SKM-1 (cell line): ENCODE data around the gene SLC25A29.
"Not testable (repeated sequence)": the region's sequence is repeated elsewhere in the genome, so short reads cannot be mapped to it uniquely, and the experiment has no call there.

ENCODE experiments used
- DNase-seq: peaks from one replicate; lab custom pipeline; 2025; ENCODE audit not compliant: unreplicated experiment; lab: John Stamatoyannopoulos, UW

Gene SLC25A29, protein sequence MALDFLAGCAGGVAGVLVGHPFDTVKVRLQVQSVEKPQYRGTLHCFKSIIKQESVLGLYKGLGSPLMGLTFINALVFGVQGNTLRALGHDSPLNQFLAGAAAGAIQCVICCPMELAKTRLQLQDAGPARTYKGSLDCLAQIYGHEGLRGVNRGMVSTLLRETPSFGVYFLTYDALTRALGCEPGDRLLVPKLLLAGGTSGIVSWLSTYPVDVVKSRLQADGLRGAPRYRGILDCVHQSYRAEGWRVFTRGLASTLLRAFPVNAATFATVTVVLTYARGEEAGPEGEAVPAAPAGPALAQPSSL

DNA sequence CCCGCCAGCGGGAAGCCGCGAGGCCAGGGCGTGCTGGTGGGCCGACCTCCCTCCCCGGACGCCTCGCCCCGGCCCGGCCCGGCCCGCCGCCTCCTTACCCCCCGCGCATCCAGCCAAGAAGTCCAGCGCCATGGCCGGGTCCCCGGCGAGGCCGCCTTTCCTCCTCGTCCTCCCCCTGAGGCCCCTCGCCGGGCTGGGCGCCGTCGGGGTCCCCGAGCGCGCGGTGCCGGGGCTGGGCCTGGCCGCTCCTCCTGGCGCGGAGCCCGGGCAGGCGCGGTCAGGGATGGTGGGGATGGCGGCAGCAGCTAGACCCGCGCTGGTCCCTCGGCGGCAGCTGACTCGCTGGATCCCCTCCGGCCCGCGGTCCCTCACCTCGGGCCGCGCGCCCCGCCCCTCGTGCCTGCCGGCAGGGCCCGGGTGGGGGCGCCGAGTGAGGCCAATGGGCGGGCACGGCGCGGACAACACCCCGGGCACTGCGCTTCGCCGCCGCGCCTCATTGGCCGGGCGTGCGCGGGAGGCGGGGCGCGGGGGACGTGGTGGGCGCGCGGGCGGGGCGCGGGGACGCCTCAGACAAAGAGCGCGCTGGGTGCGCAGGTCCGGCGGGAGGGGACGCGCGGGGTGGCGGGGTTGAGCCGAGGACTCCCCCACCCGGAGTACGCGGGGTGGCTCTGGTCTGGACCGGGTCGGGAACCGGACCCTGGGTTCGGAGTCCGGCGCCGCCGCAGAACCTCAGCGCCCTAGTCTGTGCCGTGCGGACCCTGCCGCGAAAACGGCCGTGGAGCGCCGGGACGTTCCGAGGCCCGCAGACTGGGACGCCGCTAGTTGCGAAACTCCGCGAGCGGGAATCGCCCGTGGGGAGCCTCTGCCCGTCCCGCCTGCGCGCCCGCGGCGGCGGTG, at the start of gene SLC25A29:
Gene SLC25A29, minus strand, starts transcription at position 344 of the 897 bp plus-strand sequence. Its CDS starts 212 bp downstream, at position 132.
- peak; percentile 36 for DNase-seq

DNA sequence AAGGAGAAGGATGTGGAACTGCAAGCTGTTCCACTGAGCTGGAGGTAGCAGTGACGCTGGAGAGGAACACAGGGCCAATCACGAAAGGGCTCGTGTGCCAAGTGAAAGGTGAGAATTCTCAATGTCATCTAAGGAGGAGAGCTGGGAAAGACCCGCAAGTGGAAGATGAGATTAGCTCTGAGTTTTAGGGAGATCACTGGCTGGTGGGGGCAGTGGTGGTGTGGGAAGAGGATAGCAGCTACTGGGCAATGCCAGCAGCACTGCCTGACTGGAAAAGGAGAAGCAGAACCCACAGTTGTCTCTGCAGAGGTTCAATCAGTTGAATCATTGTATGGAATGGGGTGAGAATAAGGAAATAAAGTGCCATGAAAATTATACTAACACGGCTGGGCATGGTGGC, 44.7 kb upstream of the SLC25A29 start:
- DNase-seq = no peak

GRCh38 chr14:100350276-100350926, 44.2 kb upstream of the SLC25A29 start:
- no peak for DNase-seq

- DNase-seq = no peak
Measured at GRCh38 chr14:100348784-100349685, 42.8 kb upstream of the SLC25A29 start.

DNA sequence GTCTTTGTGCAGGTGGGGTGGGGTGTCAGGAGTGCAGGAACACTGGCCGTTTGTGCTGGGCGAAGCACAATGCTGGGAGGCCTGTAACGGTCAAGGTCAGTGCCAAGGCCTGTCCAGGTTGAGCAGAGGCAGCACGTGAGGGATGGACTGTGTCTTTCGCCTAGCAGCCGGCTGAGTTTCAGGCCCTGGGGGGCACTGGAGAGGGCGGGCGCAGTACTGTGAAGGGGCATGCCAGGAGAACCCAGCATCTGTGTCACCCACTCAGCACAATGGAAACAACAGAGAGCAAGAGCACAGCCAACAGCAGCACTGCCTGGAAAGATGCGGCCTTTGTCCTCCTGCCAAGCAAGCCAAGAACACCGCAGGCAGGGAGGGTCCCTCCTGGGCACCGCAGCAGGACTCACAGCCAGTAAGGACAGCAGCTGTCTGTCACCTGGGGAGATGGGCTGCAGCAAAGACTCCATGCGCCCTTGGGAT, 42.0 kb upstream of the SLC25A29 start:
- DNase-seq = no peak

DNA sequence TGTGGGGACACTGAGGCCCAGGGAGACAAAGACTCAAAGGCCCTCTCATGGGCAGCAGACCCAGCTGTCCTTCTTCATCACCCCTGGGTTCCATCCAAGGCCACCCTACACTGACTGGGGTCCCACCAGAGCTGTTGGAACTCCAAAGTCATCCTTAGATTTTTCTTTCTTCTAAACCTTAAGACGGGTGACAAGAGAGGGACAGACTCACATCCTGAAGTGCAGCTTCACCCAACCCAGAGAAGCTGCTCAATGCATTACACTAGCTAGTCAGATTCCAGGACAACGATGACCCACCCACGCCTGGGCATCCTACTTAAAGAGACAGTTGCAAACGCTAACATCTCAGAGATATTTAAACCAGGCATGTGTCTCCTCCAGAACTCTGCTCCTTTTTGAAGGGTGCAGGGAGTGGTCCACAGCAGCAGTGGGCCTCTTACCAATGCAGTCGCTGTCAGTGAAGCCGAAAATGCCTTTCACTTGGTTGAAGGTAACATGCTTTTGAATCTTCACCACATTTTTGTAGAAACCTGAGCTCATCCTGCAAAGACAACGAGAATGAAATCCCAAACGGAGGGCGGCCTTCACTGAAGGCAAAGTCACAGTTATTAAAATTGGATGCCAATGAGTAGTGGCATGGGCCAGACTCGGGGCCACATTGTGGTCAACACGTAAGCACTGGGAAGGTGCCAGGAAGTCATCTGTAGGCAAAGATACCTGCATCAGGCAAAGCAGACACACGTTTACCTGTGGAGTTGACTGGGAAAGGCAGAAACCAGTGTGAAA, 40.3 kb upstream of the SLC25A29 start:
- no peak for DNase-seq

- DNase-seq = no peak
Measured at GRCh38 chr14:100345711-100346110, 39.5 kb upstream of the SLC25A29 start.

DNA sequence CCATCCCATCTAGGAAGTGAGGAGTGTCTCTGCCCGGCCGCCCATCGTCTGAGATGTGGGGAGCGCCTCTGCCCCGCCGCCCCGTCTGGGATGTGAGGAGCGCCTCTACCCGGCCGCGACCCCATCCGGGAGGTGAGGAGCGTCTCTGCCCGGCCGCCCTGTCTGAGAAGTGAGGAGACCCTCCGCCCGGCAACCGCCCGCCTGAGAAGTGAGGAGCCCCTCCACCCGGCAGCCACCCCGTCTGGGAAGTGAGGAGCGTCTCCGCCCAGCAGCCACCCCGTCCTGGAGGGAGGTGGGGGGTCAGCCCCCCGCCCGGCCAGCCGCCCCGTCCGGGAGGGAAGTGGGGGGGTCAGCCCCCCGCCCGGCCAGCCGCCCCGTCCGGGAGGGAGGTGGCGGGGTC, 38.4 kb upstream of the SLC25A29 start:
- not testable (repeated sequence) for DNase-seq

- not testable (repeated sequence) for DNase-seq
Measured at GRCh38 chr14:100342826-100343225, 36.6 kb upstream of the SLC25A29 start.

DNA sequence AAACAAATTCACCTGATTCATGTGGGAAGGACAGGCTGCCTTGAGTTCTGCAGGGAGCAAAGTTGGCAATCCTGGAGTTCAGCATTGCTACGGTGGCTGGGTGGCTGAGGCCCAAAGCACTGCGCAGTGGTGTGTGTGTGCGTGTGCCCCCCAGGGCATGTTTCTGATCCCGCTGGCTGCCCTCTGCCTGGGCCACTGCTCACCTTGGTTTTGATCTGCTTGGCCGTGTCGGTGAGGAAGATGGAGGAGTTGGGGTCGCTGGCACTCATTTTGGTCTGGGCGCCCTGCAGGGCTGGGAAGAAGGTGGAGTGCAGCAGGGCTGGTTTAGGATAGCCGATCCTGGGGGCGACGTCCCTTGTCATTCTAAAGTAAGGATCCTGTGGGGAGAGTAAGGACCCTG, 36.0 kb upstream of the SLC25A29 start:
- no peak for DNase-seq

- peak; percentile 68 for DNase-seq
Measured at GRCh38 chr14:100341301-100342031, 35.2 kb upstream of the SLC25A29 start.

DNA sequence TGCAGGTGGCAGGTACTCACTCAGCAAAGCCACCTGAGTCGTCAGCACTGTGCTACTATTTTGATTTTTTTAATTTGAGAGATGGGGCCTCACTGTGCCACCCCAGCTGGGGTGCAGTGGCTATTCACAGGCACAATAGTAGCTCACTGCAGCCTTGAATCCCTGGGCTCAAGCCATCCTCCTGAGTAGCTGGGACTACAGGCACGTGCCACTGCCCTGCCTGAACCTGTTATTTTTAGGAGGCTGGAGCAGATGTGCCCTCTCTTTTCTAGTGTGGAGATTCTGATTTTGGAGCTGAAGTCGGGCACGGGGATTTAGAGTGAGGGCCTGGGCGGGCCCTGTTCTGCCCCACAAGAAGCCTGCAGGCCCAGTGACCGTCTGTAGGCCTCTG, 34.2 kb upstream of the SLC25A29 start:
- no peak for DNase-seq

DNA sequence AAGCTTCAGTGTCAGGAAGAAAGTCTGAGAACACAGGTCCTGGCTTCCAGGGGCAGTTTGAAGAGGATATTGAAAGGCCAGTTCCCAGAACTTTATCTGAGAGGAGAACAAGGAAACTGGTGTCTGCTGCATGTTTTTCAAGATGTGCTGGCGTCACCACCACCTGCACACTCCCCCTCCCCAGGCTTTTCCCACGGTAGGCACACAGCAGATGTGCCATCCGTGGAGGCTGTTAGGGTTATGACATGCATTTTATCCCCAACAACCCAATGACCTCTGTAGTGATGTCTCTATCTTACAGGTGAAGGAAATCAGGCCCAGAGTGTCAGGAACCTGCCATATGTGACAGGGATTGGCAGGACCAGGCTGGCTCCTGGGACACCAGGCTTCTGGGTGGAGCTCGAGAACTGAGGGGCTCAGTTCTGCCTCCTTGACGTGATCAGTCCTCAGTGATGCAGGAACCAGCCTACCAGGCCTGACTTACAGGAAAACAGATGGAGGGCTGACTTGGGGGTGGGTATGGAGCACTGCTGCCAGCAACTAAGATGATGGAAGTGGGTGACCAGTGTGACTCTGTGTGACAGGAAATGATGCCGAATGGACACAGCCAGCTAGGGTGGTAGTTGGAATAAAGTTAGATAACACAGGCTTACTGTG, 33.6 kb upstream of the SLC25A29 start:
- no peak for DNase-seq

DNA sequence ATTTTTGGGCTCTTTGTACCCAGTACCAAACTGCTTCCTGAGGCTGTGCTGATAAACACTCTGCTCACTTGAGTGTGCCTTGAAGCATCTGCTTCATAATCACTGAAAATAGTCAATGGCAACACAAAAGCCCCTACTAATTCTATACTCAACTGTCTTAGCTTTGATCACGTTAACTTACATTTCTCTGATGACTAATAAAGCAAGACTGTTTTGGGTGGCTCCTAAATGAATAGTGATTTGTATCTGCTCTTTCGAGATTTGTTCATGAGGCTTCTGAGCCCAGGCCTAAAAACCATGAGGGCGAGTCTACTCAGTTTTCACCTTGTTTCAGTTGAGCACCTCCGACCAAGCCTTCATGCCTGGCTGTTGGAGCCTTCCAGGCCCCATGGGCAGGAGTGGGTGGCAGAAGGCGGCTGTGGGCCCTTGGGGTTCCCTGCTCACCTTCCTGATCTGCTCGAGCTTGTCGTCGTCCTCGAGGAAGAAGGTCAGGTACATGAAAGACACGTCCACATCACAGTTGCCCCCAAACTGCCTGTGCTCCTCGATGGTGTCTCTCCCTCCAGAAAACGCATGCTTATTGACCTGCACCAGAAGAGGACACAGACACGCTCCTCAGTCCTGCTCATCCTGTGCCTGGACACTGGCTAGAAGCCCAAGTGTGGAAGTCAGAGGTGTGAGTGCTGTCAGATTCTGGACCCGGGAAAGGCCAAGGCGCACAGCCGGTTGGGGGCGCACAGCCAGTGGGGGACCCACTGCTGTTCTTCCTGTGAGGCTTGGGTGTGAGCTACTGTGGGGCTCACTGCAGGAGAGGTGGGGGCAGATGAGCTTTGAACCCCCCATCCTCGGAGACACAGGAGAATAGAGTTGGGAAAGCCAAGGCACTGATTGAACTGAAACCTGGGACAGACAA, 30.6 kb upstream of the SLC25A29 start:
- no peak for DNase-seq

DNA sequence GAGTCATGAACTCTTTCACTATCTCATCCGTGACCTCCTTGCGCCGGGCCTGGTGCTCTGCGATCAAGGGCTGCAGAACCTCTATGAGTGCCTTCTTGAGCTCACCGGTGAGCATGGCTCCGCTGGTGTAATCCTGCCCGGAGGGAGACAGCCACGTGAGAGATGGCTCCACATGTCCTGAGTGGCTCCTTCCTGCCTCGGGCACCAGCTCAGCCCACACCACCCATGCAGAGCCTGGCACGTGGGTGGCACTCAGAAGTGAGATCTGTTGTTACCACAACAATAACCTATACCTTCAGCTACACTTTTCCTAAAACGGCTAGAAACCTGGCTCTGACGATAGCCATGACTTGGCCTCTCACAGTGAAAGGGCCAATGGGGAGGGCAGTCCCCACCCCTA, 28.7 kb upstream of the SLC25A29 start:
- DNase-seq = no peak

GRCh38 chr14:100333827-100334226, 27.6 kb upstream of the SLC25A29 start:
- DNase-seq = no peak

- DNase-seq = no peak
Measured at GRCh38 chr14:100333311-100333710, 27.1 kb upstream of the SLC25A29 start.
